Measurements from ENCODE around the gene ST7.
"Not testable (repeated sequence)": the region's sequence is repeated elsewhere in the genome, so short reads cannot be mapped to it uniquely, and the experiment has no call there.

The ST7 gene

GRCh38 chr7:116952635-116953371 lies 498 bp upstream of the ST7 start:
- peak overlapping the region; percentile 64 for H3K9ac ChIP-seq (ENCODE audit: low read length)
- H3K27me3 ChIP-seq (ENCODE audit: control insufficient read depth, insufficient read depth, low read length) = no peaks in the 10 kb centered on the region
- no peaks in the 10 kb centered on the region for H3K9me3 ChIP-seq (ENCODE audit: control insufficient read depth, low read length)
- H3K4me3 ChIP-seq (ENCODE audit: low read length) = peak overlapping the region; percentile 9
- H3K36me3 ChIP-seq (ENCODE audit: control insufficient read depth, insufficient read depth, low read length) = no peaks in the 10 kb centered on the region
- H3K4me1 ChIP-seq (ENCODE audit: control insufficient read depth, insufficient read depth, low read length) = no peaks in the 10 kb centered on the region

- peak overlapping the region; percentile 98 for H3K9ac ChIP-seq (ENCODE audit: low read length)
- no peaks in the 10 kb centered on the region for H3K4me1 ChIP-seq (ENCODE audit: control insufficient read depth, insufficient read depth, low read length)
- no peaks in the 10 kb centered on the region for H3K9me3 ChIP-seq (ENCODE audit: control insufficient read depth, low read length)
- peak overlapping the region; percentile 80 for H3K4me3 ChIP-seq (ENCODE audit: low read length)
- H3K27me3 ChIP-seq (ENCODE audit: control insufficient read depth, insufficient read depth, low read length) = no peaks in the 10 kb centered on the region
- no peaks in the 10 kb centered on the region for H3K36me3 ChIP-seq (ENCODE audit: control insufficient read depth, insufficient read depth, low read length)
Measured at GRCh38 chr7:116953906-116954838, 871 bp downstream of the ST7 start.

- Histone ChIP-seq H3K4me3 (ENCODE audit: low read length) (no peak overlapping the region), H3K4me1 (ENCODE audit: control insufficient read depth, insufficient read depth, low read length) (no peaks in the 10 kb centered on the region), H3K36me3 (ENCODE audit: control insufficient read depth, insufficient read depth, low read length) (no peaks in the 10 kb centered on the region), H3K9me3 (ENCODE audit: control insufficient read depth, low read length) (no peaks in the 10 kb centered on the region), H3K9ac (ENCODE audit: low read length) (no peak overlapping the region), H3K27me3 (ENCODE audit: control insufficient read depth, insufficient read depth, low read length) (no peaks in the 10 kb centered on the region)
Measured at GRCh38 chr7:116955340-116955739, 2.0 kb downstream of the ST7 start.

- Histone ChIP-seq H3K4me3 (ENCODE audit: low read length) (no peak overlapping the region), H3K9me3 (ENCODE audit: control insufficient read depth, low read length) (no peaks in the 10 kb centered on the region), H3K27me3 (ENCODE audit: control insufficient read depth, insufficient read depth, low read length) (no peaks in the 10 kb centered on the region), H3K4me1 (ENCODE audit: control insufficient read depth, insufficient read depth, low read length) (no peaks in the 10 kb centered on the region), H3K36me3 (ENCODE audit: control insufficient read depth, insufficient read depth, low read length) (no peaks in the 10 kb centered on the region), H3K9ac (ENCODE audit: low read length) (no peak overlapping the region)
Measured at GRCh38 chr7:116955801-116956476, 2.6 kb downstream of the ST7 start.

- no peak overlapping the region for H3K9ac ChIP-seq (ENCODE audit: low read length)
- H3K4me3 ChIP-seq (ENCODE audit: low read length) = no peak overlapping the region
- H3K27me3 ChIP-seq (ENCODE audit: control insufficient read depth, insufficient read depth, low read length) = no peaks in the 10 kb centered on the region
- H3K36me3 ChIP-seq (ENCODE audit: control insufficient read depth, insufficient read depth, low read length) = no peaks in the 10 kb centered on the region
- H3K9me3 ChIP-seq (ENCODE audit: control insufficient read depth, low read length) = no peaks in the 10 kb centered on the region
- no peaks in the 10 kb centered on the region for H3K4me1 ChIP-seq (ENCODE audit: control insufficient read depth, insufficient read depth, low read length)
Measured at GRCh38 chr7:116956477-116956804, 3.1 kb downstream of the ST7 start.

GRCh38 chr7:116957874-116958273 lies 4.6 kb downstream of the ST7 start:
- no peak overlapping the region for H3K9ac ChIP-seq (ENCODE audit: low read length)
- no peaks in the 10 kb centered on the region for H3K9me3 ChIP-seq (ENCODE audit: control insufficient read depth, low read length)
- H3K4me3 ChIP-seq (ENCODE audit: low read length) = no peak overlapping the region
- H3K4me1 ChIP-seq (ENCODE audit: control insufficient read depth, insufficient read depth, low read length) = no peaks in the 10 kb centered on the region
- H3K27me3 ChIP-seq (ENCODE audit: control insufficient read depth, insufficient read depth, low read length) = no peaks in the 10 kb centered on the region
- H3K36me3 ChIP-seq (ENCODE audit: control insufficient read depth, insufficient read depth, low read length) = no peaks in the 10 kb centered on the region

GRCh38 chr7:116961966-116962673 lies 8.8 kb downstream of the ST7 start:
- H3K27me3 ChIP-seq (ENCODE audit: control insufficient read depth, insufficient read depth, low read length); H3K4me3 ChIP-seq (ENCODE audit: low read length); H3K36me3 ChIP-seq (ENCODE audit: control insufficient read depth, insufficient read depth, low read length); H3K9me3 ChIP-seq (ENCODE audit: control insufficient read depth, low read length); H3K4me1 ChIP-seq (ENCODE audit: control insufficient read depth, insufficient read depth, low read length); H3K9ac ChIP-seq (ENCODE audit: low read length): not testable (repeated sequence)

GRCh38 chr7:116963234-116963633 lies 9.9 kb downstream of the ST7 start:
- Histone ChIP-seq H3K9me3 (ENCODE audit: control insufficient read depth, low read length) (no peaks in the 10 kb centered on the region), H3K4me3 (ENCODE audit: low read length) (no peak overlapping the region), H3K36me3 (ENCODE audit: control insufficient read depth, insufficient read depth, low read length) (no peaks in the 10 kb centered on the region), H3K27me3 (ENCODE audit: control insufficient read depth, insufficient read depth, low read length) (no peaks in the 10 kb centered on the region), H3K4me1 (ENCODE audit: control insufficient read depth, insufficient read depth, low read length) (no peaks in the 10 kb centered on the region), H3K9ac (ENCODE audit: low read length) (no peak overlapping the region)

GRCh38 chr7:116966601-116967000 lies 13.3 kb downstream of the ST7 start:
- Histone ChIP-seq H3K36me3 (ENCODE audit: control insufficient read depth, insufficient read depth, low read length) (no peaks in the 10 kb centered on the region), H3K27me3 (ENCODE audit: control insufficient read depth, insufficient read depth, low read length) (no peaks in the 10 kb centered on the region), H3K9ac (ENCODE audit: low read length) (no peak overlapping the region), H3K4me3 (ENCODE audit: low read length) (no peak overlapping the region), H3K9me3 (ENCODE audit: control insufficient read depth, low read length) (no peaks in the 10 kb centered on the region), H3K4me1 (ENCODE audit: control insufficient read depth, insufficient read depth, low read length) (peaks cover 5% of the 10 kb centered on the region)

GRCh38 chr7:116967254-116967922 lies 14.1 kb downstream of the ST7 start:
- Histone ChIP-seq H3K9me3 (ENCODE audit: control insufficient read depth, low read length) (no peaks in the 10 kb centered on the region), H3K27me3 (ENCODE audit: control insufficient read depth, insufficient read depth, low read length) (no peaks in the 10 kb centered on the region), H3K36me3 (ENCODE audit: control insufficient read depth, insufficient read depth, low read length) (no peaks in the 10 kb centered on the region), H3K9ac (ENCODE audit: low read length) (no peak overlapping the region), H3K4me1 (ENCODE audit: control insufficient read depth, insufficient read depth, low read length) (peaks cover 5% of the 10 kb centered on the region), H3K4me3 (ENCODE audit: low read length) (no peak overlapping the region)

GRCh38 chr7:116967983-116968382 lies 14.7 kb downstream of the ST7 start:
- H3K9me3 ChIP-seq (ENCODE audit: control insufficient read depth, low read length) = no peaks in the 10 kb centered on the region
- H3K4me1 ChIP-seq (ENCODE audit: control insufficient read depth, insufficient read depth, low read length) = peaks cover 5% of the 10 kb centered on the region
- no peak overlapping the region for H3K4me3 ChIP-seq (ENCODE audit: low read length)
- H3K9ac ChIP-seq (ENCODE audit: low read length) = no peak overlapping the region
- H3K36me3 ChIP-seq (ENCODE audit: control insufficient read depth, insufficient read depth, low read length) = no peaks in the 10 kb centered on the region
- no peaks in the 10 kb centered on the region for H3K27me3 ChIP-seq (ENCODE audit: control insufficient read depth, insufficient read depth, low read length)

Data from mucosa of stomach (tissue), 1 donor.